Astrocyte (in vitro differentiated cells and primary cell): Measurements from ENCODE around the gene METAP1D. TPM values are rescaled to one million over a fixed set of nuclear protein-coding genes. Genes with fewer than 3 reads are reported as not detected.
"Not testable (repeated sequence)": the region's sequence is repeated elsewhere in the genome, so short reads cannot be mapped to it uniquely, and the experiment has no call there.

Experiments used
- DNase-seq: peaks from one replicate; pipeline ENCODE4 v3.0.0-alpha.2; 2010; ENCODE audit warnings: low read depth
- FAIRE-seq: peaks from 2 replicates; lab custom pipeline; 2011; peaks lifted over from hg19 to GRCh38; lab: Jason Lieb, UNC
- H2AFZ ChIP-seq: 2 replicates; pipeline ENCODE4 v1.6.0; 2012; ENCODE audit warnings: low read depth, low read length, inconsistent platforms
- H3K27ac ChIP-seq: 2 replicates; pipeline ENCODE4 v1.5.1; 2011; ENCODE audit warnings: low read depth, low read length, inconsistent platforms
- H3K27me3 ChIP-seq: 2 replicates; pipeline ENCODE4 v1.6.0; 2011; ENCODE audit warnings: low read length, inconsistent platforms; ENCODE audit not compliant: insufficient read depth
- H3K36me3 ChIP-seq: 2 replicates; pipeline ENCODE4 v1.5.1; 2011; ENCODE audit warnings: low read length, inconsistent platforms; ENCODE audit not compliant: insufficient read depth
- H3K4me1 ChIP-seq: 2 replicates; pipeline ENCODE4 v1.5.1; 2011; ENCODE audit warnings: low read length, inconsistent platforms; ENCODE audit not compliant: insufficient read depth
- H3K4me2 ChIP-seq: 2 replicates; pipeline ENCODE4 v1.6.0; 2012; ENCODE audit warnings: low read length, inconsistent platforms
- H3K4me3 ChIP-seq: 2 replicates; pipeline ENCODE4 v1.5.1; 2011; ENCODE audit warnings: low read depth, mild to moderate bottlenecking, low read length, inconsistent platforms; ENCODE audit not compliant: insufficient read depth
- H3K79me2 ChIP-seq: 2 replicates; pipeline ENCODE4 v1.6.0; 2012; ENCODE audit warnings: mild to moderate bottlenecking, low read length, inconsistent platforms; ENCODE audit not compliant: insufficient read depth
- H3K9ac ChIP-seq: 2 replicates; pipeline ENCODE4 v1.6.0; 2012; ENCODE audit warnings: mild to moderate bottlenecking, low read length, inconsistent platforms
- H3K9me3 ChIP-seq: 2 replicates; pipeline ENCODE4 v1.5.1; 2012; ENCODE audit warnings: low read depth, mild to moderate bottlenecking, low read length, inconsistent platforms; ENCODE audit not compliant: insufficient read depth
- H4K20me1 ChIP-seq: 2 replicates; pipeline ENCODE4 v1.6.0; 2012; ENCODE audit warnings: low read length, inconsistent platforms; ENCODE audit not compliant: insufficient read depth
- H3K27ac Mint-ChIP-seq: one replicate; pipeline ENCODE4 v1.8.0; 2021; ENCODE audit warnings: mild to moderate bottlenecking, mixed read lengths; ENCODE audit not compliant: unreplicated experiment
- H3K27me3 Mint-ChIP-seq: one replicate; pipeline ENCODE4 v1.8.0; 2021; ENCODE audit warnings: low read depth, mixed read lengths; ENCODE audit not compliant: unreplicated experiment
- H3K36me3 Mint-ChIP-seq: one replicate; pipeline ENCODE4 v1.8.0; 2021; ENCODE audit warnings: low read depth, mixed read lengths; ENCODE audit not compliant: unreplicated experiment
- H3K4me1 Mint-ChIP-seq: one replicate; pipeline ENCODE4 v1.8.0; 2021; ENCODE audit warnings: low read depth, mixed read lengths; ENCODE audit not compliant: unreplicated experiment
- H3K4me3 Mint-ChIP-seq: one replicate; pipeline ENCODE4 v1.8.0; 2021; ENCODE audit warnings: mild to moderate bottlenecking, moderate library complexity, mixed read lengths; ENCODE audit not compliant: unreplicated experiment
- H3K9me3 Mint-ChIP-seq: one replicate; pipeline ENCODE4 v1.8.0; 2021; ENCODE audit warnings: mild to moderate bottlenecking, mixed read lengths; ENCODE audit not compliant: unreplicated experiment
- CTCF ChIP-seq: IDR thresholded peaks from 2 replicates; pipeline ENCODE4 v1.5.1; 2011; ENCODE audit warnings: low read depth, mild to moderate bottlenecking, inconsistent platforms, low read length, moderate library complexity; ENCODE audit not compliant: insufficient read depth
- EZH2 ChIP-seq: IDR thresholded peaks from 2 replicates; pipeline ENCODE4 v1.6.1; 2012; ENCODE audit warnings: mild to moderate bottlenecking, low read length, inconsistent platforms; ENCODE audit not compliant: insufficient read depth
- total RNA-seq: library from RNA; stranded (reverse); gene quantifications from 2 replicates; pipeline ENCODE4 v1.2.1, GENCODE V29; 2021

Gene METAP1D
- total RNA-seq, 1 donor from 2014 or later = 6.5 TPM

GRCh38 chr2:172058660-172059059 lies 58.9 kb downstream of the METAP1D start:
- TF ChIP-seq CTCF (no peak), EZH2 (no peak)

GRCh38 chr2:172060118-172060517 lies 60.4 kb downstream of the METAP1D start:
- not testable (repeated sequence) for H3K4me3 ChIP-seq, H3K4me1 Mint-ChIP-seq, H3K4me3 Mint-ChIP-seq, H3K79me2 ChIP-seq, H2AFZ ChIP-seq, H3K36me3 Mint-ChIP-seq, H3K9me3 Mint-ChIP-seq, H3K27me3 ChIP-seq, H3K27ac Mint-ChIP-seq, FAIRE-seq, H3K4me1 ChIP-seq, H3K27me3 Mint-ChIP-seq, H3K4me2 ChIP-seq, H3K27ac ChIP-seq, H3K9ac ChIP-seq, DNase-seq, H3K9me3 ChIP-seq, H3K36me3 ChIP-seq, H4K20me1 ChIP-seq

More at GRCh38 chr2:172058660-172059059, 58.9 kb downstream of the METAP1D start:
- FAIRE-seq (no peak), DNase-seq (no peak)
- H3K36me3 ChIP-seq = no peaks in the 10 kb centered on the region
- Mint-ChIP-seq H3K4me1 (no peaks in the 10 kb centered on the region), H3K9me3 (no peaks in the 10 kb centered on the region), H3K36me3 (peaks cover 2% of the 10 kb centered on the region), H3K27ac (no peak overlapping the region), H3K4me3 (no peak overlapping the region), H3K27me3 (peaks cover 1% of the 10 kb centered on the region)
- H3K4me1 ChIP-seq = no peaks in the 10 kb centered on the region
- H3K79me2 ChIP-seq = no peaks in the 10 kb centered on the region
- no peaks in the 10 kb centered on the region for H4K20me1 ChIP-seq
- H3K9ac ChIP-seq = no peak overlapping the region
- no peak overlapping the region for H3K4me2 ChIP-seq
- no peak overlapping the region for H2AFZ ChIP-seq
- H3K9me3 ChIP-seq = no peaks in the 10 kb centered on the region
- H3K4me3 ChIP-seq = no peak overlapping the region
- no peak overlapping the region for H3K27ac ChIP-seq
- no peaks in the 10 kb centered on the region for H3K27me3 ChIP-seq

GRCh38 chr2:172062402-172063004 lies 62.8 kb downstream of the METAP1D start:
- no peak for TF ChIP-seq CTCF
- TF ChIP-seq EZH2 = no peak
- DNase-seq (no peak), FAIRE-seq (no peak)
- Mint-ChIP-seq H3K36me3 (peaks cover 2% of the 10 kb centered on the region), H3K9me3 (no peaks in the 10 kb centered on the region), H3K27me3 (peaks cover 1% of the 10 kb centered on the region), H3K4me1 (no peaks in the 10 kb centered on the region), H3K27ac (no peak overlapping the region), H3K4me3 (no peak overlapping the region)
- no peaks in the 10 kb centered on the region for H4K20me1 ChIP-seq
- H3K9ac ChIP-seq = no peak overlapping the region
- no peaks in the 10 kb centered on the region for H3K79me2 ChIP-seq
- no peak overlapping the region for H3K4me2 ChIP-seq
- no peak overlapping the region for H3K27ac ChIP-seq
- H3K27me3 ChIP-seq = no peaks in the 10 kb centered on the region
- H3K4me3 ChIP-seq = no peak overlapping the region
- H2AFZ ChIP-seq = no peak overlapping the region
- no peaks in the 10 kb centered on the region for H3K36me3 ChIP-seq
- no peaks in the 10 kb centered on the region for H3K4me1 ChIP-seq
- H3K9me3 ChIP-seq = no peaks in the 10 kb centered on the region
